Thoracic aorta (tissue), 2 donors: ENCODE measurements around the gene SLC25A42. TPM values are rescaled to one million over a fixed set of nuclear protein-coding genes. Genes with fewer than 3 reads are reported as not detected.

Experiments
- ATAC-seq: fragments of 150-250 bp; one replicate; pipeline ENCODE4 v1.8.0; 2017; ENCODE audit warnings: low read depth; ENCODE audit not compliant: insufficient number of reproducible peaks, low FRiP score
- DNase-seq: peaks from one replicate; pipeline ENCODE4 v3.0.0-alpha.2; 2020; ENCODE audit warnings: low spot score
- H3K27ac ChIP-seq, 2 donors: fragments of 200-600 bp; sonication (generic); 1 replicate in 1 of 2; 2 replicates in 1 of 2; pipeline ENCODE4 v1.5.1; 2016; ENCODE audit warnings: mild to moderate bottlenecking in 2 of 2, moderate library complexity in 2 of 2
- H3K27me3 ChIP-seq: fragments of 200-600 bp; sonication (generic); replicated peaks from 2 replicates; pipeline ENCODE4 v1.6.0; 2016; ENCODE audit warnings: mild to moderate bottlenecking; ENCODE audit not compliant: insufficient read depth
- H3K36me3 ChIP-seq: fragments of 200-600 bp; sonication (generic); one replicate; pipeline ENCODE4 v1.5.1; 2016
- H3K4me1 ChIP-seq, 2 donors: fragments of 200-600 bp; sonication (generic); 1 replicate in 1 of 2; 2 replicates in 1 of 2; pipeline versions ENCODE4 v1.5.1 to v1.6.0; 2016; ENCODE audit warnings: low read depth in 2 of 2, mild to moderate bottlenecking in 1 of 2; ENCODE audit not compliant: control insufficient read depth in 1 of 2
- H3K4me3 ChIP-seq: fragments of 200-600 bp; sonication (generic); 2 replicates; pipeline ENCODE4 v1.5.1; 2016; ENCODE audit warnings: mild to moderate bottlenecking
- H3K9me3 ChIP-seq: fragments of 200-600 bp; sonication (generic); 2 replicates; pipeline ENCODE4 v1.5.1; 2016
- CTCF ChIP-seq: fragments of 200-600 bp; sonication (generic); IDR thresholded peaks from one replicate; pipeline ENCODE4 v1.5.1; 2019; ENCODE audit warnings: antibody characterized with exemption
- total RNA-seq, 2 donors: library from RNA; depleted of rRNA; stranded (reverse); fragments of >200 nt; gene quantifications; one replicate each; pipeline versions ENCODE4 v1.1.0 to v1.2.3, GENCODE V29; 2016

The SLC25A42 gene
- total RNA-seq, 2 donors from 2014 or later: 8.3 to 14.4 TPM

GRCh38 chr19:19078801-19079200, 15.0 kb downstream of the SLC25A42 start:
- H3K27ac ChIP-seq: no peak overlapping the region
- H3K4me1 ChIP-seq: no peaks in the 10 kb centered on the region
- no peaks in the 10 kb centered on the region for H3K9me3 ChIP-seq
- no peak for TF ChIP-seq CTCF
- no peaks in the 10 kb centered on the region for H3K27me3 ChIP-seq
- no peak overlapping the region for H3K4me3 ChIP-seq
- no peaks in the 10 kb centered on the region for H3K36me3 ChIP-seq
- no peak for ATAC-seq
- no peak for DNase-seq

- no peak for TF ChIP-seq CTCF
- Histone ChIP-seq H3K36me3 (no peaks in the 10 kb centered on the region), H3K9me3 (no peaks in the 10 kb centered on the region), H3K27ac (no peak overlapping the region), H3K4me3 (no peak overlapping the region), H3K27me3 (no peaks in the 10 kb centered on the region), H3K4me1 (no peaks in the 10 kb centered on the region)
- ATAC-seq (no peak), DNase-seq (no peak)
Observed at GRCh38 chr19:19079571-19079970, 15.8 kb downstream of the SLC25A42 start.

GRCh38 chr19:19081642-19082151, 17.9 kb downstream of the SLC25A42 start:
- ATAC-seq: no peak
- Histone ChIP-seq H3K4me1 (no peaks in the 10 kb centered on the region), H3K36me3 (no peaks in the 10 kb centered on the region), H3K9me3 (no peaks in the 10 kb centered on the region), H3K4me3 (no peak overlapping the region), H3K27me3 (no peaks in the 10 kb centered on the region), H3K27ac (no peak overlapping the region)
- no peak for TF ChIP-seq CTCF
- DNase-seq: no peak

GRCh38 chr19:19083413-19084178, 19.8 kb downstream of the SLC25A42 start:
- ATAC-seq (no peak), DNase-seq (no peak)

GRCh38 chr19:19087676-19088075, 23.9 kb downstream of the SLC25A42 start:
- Histone ChIP-seq H3K9me3 (no peaks in the 10 kb centered on the region), H3K4me1 (no peaks in the 10 kb centered on the region), H3K27ac (no peak overlapping the region), H3K4me3 (no peak overlapping the region), H3K36me3 (peaks cover 3% of the 10 kb centered on the region), H3K27me3 (no peaks in the 10 kb centered on the region)
- no peak for TF ChIP-seq CTCF
- no peak for ATAC-seq
- DNase-seq: no peak

More at GRCh38 chr19:19083413-19084178, 19.8 kb downstream of the SLC25A42 start:
- Histone ChIP-seq H3K4me1 (no peaks in the 10 kb centered on the region), H3K27ac (no peak overlapping the region), H3K9me3 (no peaks in the 10 kb centered on the region), H3K4me3 (no peak overlapping the region), H3K27me3 (no peaks in the 10 kb centered on the region), H3K36me3 (no peaks in the 10 kb centered on the region)
- no peak for TF ChIP-seq CTCF
